Eye (tissue), 1 donor: ENCODE results near the gene CBARP.

Experiments
- DNase-seq: peaks from one replicate; pipeline ENCODE4 v3.0.0-alpha.2; 2015

CBARP gene, protein sequence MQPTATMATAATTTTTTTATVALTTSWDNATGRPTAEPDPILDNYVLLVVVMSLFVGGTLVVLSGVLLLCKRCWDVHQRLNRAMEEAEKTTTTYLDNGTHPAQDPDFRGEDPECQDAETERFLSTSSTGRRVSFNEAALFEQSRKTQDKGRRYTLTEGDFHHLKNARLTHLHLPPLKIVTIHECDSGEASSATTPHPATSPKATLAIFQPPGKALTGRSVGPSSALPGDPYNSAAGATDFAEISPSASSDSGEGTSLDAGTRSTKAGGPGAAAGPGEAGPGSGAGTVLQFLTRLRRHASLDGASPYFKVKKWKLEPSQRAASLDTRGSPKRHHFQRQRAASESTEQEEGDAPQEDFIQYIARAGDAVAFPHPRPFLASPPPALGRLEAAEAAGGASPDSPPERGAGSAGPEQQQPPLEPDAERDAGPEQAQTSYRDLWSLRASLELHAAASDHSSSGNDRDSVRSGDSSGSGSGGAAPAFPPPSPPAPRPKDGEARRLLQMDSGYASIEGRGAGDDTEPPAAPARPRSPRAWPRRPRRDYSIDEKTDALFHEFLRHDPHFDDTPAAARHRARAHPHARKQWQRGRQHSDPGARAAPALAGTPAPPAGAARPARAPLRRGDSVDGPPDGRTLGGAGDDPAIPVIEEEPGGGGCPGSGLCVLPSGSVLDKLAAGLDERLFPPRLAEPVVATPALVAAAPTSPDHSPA

GRCh38 chr19:1237754-1238368, at the start of gene CBARP:
TSS of gene CBARP (minus strand) at chr19:1238005. CDS start at chr19:1236100, 1,905 bp downstream.
- peak; percentile 73 for DNase-seq

GRCh38 chr19:1286487-1287353, 48.9 kb upstream of the CBARP start:
- no peak for DNase-seq

DNA sequence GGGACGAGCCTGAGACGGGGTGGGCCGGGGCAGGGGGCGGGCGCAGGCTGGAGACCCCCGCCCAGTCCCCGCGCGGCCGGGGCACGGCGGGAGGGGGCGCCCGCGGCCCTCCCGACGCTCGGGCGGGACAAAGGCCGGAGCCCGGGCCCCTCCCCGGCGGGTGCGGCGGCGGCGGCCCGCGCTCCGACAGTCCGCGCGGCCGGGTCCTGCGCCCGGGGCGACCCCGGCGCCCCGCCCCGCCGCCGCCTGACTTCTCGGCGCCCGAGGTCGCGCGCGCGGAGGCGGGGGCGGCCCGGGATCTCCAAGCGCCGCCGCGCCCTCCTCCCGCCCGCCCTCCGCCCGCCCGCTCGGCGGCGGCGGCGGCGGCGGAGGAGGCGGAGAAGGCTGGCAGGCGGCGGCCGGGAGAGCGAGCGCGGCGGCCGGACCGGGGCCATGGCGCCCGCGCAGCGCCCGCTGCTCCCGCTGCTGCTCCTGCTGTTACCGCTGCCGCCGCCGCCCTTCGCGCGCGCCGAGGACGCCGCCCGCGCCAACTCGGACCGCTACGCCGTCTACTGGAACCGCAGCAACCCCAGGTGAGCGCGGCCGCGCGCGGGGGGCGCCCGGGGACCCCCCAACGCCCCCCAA, 48.0 kb upstream of the CBARP start, which contains the start of gene EFNA2:
TSS of gene EFNA2 (plus strand) at position 137 of the 624 bp plus-strand sequence. CDS start at position 433, 296 bp downstream.
- peak; percentile 55 for DNase-seq

- peak; percentile 71 for DNase-seq
Measured at GRCh38 chr19:1284979-1285736, 47.4 kb upstream of the CBARP start.

- no peak for DNase-seq
Measured at GRCh38 chr19:1284293-1284978, 46.6 kb upstream of the CBARP start.

GRCh38 chr19:1283917-1284292, 46.1 kb upstream of the CBARP start:
- DNase-seq: no peak

- DNase-seq: peak; percentile 44
Measured at GRCh38 chr19:1283207-1283916, 45.6 kb upstream of the CBARP start.

DNA sequence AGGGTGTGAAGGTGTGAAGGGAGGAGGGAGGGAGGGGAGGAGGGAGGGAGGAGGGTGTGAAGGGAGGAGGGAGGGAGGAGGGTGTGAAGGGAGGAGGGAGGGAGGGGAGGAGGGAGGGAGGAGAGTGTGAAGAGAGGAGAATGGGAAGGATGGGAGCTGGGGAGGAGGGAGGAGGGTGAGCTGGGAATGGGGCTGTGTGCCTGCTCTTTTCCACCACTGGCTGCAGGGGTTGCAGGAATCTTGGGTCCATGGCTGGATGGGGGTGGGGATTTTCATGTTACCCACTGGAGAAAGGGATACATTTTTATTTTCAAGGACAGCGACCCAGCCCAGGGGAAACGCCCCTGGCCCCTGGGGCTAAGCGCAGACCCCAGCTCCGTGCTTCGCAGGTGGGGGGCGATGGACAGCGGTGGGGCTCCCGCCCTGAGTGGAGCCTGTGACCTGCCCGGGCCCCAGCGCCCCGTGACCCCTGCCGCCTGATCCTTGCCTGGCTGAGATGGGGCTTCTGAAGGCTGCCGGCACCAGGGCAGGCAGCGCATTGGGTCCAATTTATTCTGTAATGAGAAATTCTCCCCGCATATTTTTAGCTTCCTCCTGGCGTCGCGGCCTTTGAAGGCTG, 44.9 kb upstream of the CBARP start:
- DNase-seq: peak; percentile 34

DNA sequence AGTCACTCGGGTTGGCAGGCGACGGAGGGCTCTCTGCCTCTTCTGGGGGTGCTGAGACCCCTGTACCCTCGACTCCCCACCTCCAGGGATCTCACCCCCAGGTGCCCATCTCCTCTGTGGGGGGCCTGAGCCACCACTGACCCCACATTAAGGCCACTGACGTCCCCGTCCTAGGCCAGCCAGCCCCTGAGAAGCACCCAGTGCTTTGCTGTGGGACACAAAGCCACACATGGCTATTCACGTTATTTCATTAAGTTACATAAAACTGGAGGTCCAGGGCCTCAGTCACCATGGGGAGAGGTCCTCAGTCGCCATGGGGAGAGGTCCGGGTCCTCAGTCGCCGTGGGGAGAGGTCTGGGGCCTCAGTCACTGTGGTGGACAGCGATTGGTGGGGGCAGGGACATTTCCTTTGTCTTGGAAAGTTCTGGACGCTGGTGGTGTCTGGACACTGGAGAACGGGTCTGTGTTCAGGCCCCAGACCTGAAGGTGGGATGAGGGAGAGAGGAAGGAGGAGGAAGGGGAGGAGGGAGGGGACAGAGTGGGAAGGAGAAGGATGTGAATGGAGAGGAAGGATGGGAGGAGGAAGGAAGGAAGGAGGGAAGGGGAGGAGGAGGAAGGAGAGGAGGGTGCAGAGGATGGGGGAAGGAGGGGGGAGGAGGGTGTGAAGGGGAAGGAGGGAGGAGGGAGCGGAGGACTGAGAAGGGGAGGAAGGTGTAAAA, 43.9 kb upstream of the CBARP start:
- no peak for DNase-seq

DNA sequence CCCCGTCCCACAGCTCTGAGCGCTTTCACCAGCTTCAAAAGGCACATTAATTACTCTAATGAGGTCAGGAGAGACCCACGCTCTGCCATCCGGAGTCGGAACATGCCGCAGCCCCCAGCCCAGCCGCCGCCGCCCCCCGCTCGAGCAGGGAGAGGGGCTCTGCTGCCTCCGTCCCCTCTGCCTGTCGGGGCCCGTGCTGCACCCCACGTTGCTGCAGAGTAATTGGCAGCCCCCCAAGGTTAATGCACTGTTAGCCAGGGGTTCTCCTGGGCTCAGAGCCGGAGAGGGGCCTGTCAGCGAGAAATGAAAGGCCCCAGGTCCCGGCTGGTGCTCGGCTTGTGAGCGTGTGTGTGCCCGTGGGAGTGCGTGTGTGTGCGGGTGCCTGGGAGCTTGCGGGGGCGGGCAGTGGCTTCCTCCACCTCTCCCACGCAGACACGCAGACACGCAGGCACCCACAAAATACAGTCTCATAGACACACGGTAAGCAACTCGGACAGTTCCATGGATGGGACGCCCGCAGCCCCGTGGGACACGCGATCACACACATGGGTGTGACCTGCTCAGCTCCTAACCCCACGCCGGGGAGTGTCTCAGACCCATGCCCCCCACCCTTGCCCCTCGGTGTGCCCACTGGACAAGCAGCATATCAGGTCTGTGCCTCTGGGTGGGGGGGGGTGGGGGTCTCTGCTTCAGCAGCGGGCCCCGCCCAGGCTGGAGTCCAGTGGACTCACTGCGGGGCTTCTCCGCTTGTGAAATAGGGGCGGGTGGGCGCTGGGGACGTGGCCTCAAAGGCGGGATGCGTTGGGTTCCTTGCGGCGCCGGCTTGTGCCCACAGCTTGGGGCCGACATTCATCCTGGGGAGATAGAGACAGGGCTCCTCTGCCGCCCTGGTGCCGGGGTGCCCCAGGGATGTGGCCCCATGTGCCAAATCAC, 43.1 kb upstream of the CBARP start:
- no peak for DNase-seq

GRCh38 chr19:1279782-1280341, 42.1 kb upstream of the CBARP start:
- DNase-seq: peak; percentile 96

- DNase-seq: no peak
Measured at GRCh38 chr19:1278713-1279660, 41.2 kb upstream of the CBARP start.

- no peak for DNase-seq
Measured at GRCh38 chr19:1278074-1278473, 40.3 kb upstream of the CBARP start.

GRCh38 chr19:1277061-1277460, 39.3 kb upstream of the CBARP start:
- no peak for DNase-seq

GRCh38 chr19:1276628-1277022, 38.8 kb upstream of the CBARP start:
- DNase-seq: peak; percentile 15

GRCh38 chr19:1275976-1276627, 38.3 kb upstream of the CBARP start:
- DNase-seq: no peak
